Caco-2 (cell line): ENCODE data around the gene NOM1. TPM values are rescaled to one million over a fixed set of nuclear protein-coding genes. Genes with fewer than 3 reads are reported as not detected.

Source experiments
- BruUV-seq: library from RNA; stranded (reverse); fragments of 400-500 nt; replicated peaks from 2 replicates; lab custom pipeline; 2021; lab: Mats Ljungman, UMichigan
- CTCF ChIA-PET: fragments of 300-600 bp; sonication (Branson Sonifier 250); formaldehyde crosslinking; loops from one replicate; lab custom pipeline; 2022; ENCODE audit warnings: antibody characterized with exemption; lab: Charles Lee
- POLR2A ChIA-PET: fragments of 300-600 bp; sonication (Branson Sonifier 250); formaldehyde crosslinking; loops from one replicate; lab custom pipeline; 2022; ENCODE audit warnings: antibody characterized with exemption; lab: Charles Lee
- DNase-seq, 2 experiments: peaks; one replicate each; pipeline versions ENCODE4 v3.0.0 to v3.0.0-alpha.2; 2020 to 2022
- H3K27me3 ChIP-seq: replicated peaks from 2 replicates; pipeline ENCODE4 v1.6.0; 2011; ENCODE audit warnings: low read length; ENCODE audit not compliant: control insufficient read depth, insufficient read depth
- H3K36me3 ChIP-seq: 2 replicates; pipeline ENCODE4 v1.5.1; 2011; ENCODE audit warnings: low read length; ENCODE audit not compliant: control insufficient read depth, insufficient read depth
- H3K4me1 ChIP-seq: fragments of 250-450 bp; sonication (Bioruptor Pico); 2 replicates; pipeline ENCODE4 v1.5.1; 2020; ENCODE audit warnings: mild to moderate bottlenecking
- H3K4me3 ChIP-seq: 2 replicates; pipeline ENCODE4 v1.5.1; 2011; ENCODE audit warnings: low read depth, mild to moderate bottlenecking, control low read depth, low read length
- H3K9me3 ChIP-seq: fragments of 250-450 bp; sonication (Bioruptor Pico); 2 replicates; pipeline ENCODE4 v1.5.1; 2020; ENCODE audit warnings: mild to moderate bottlenecking, moderate library complexity
- H3K27ac Mint-ChIP-seq: one replicate; pipeline ENCODE4 v1.8.0; 2022; ENCODE audit warnings: mixed read lengths; ENCODE audit not compliant: unreplicated experiment
- H3K27me3 Mint-ChIP-seq: one replicate; pipeline ENCODE4 v1.8.0; 2022; ENCODE audit warnings: mixed read lengths; ENCODE audit not compliant: insufficient read depth, unreplicated experiment
- H3K36me3 Mint-ChIP-seq: one replicate; pipeline ENCODE4 v1.8.0; 2022; ENCODE audit warnings: mild to moderate bottlenecking, mixed read lengths; ENCODE audit not compliant: insufficient read depth, unreplicated experiment
- H3K4me1 Mint-ChIP-seq: one replicate; pipeline ENCODE4 v1.8.0; 2022; ENCODE audit warnings: low read depth, mixed read lengths; ENCODE audit not compliant: unreplicated experiment
- H3K4me3 Mint-ChIP-seq: one replicate; pipeline ENCODE4 v1.8.0; 2022; ENCODE audit warnings: mild to moderate bottlenecking, moderate library complexity, mixed read lengths; ENCODE audit not compliant: unreplicated experiment
- H3K9me3 Mint-ChIP-seq: one replicate; pipeline ENCODE4 v1.8.0; 2022; ENCODE audit warnings: mixed read lengths; ENCODE audit not compliant: unreplicated experiment
- CTCF ChIP-seq, 2 experiments: fragments of 200-600 bp in 1 of 2; IDR thresholded peaks; 1 replicate in 1 of 2; 2 replicates in 1 of 2; pipeline versions ENCODE4 v1.5.1 to v1.8.0; 2011 to 2022; ENCODE audit warnings: antibody characterized with exemption in 1 of 2, control low read depth in 1 of 2, inconsistent platforms in 1 of 2, low read depth in 1 of 2, low read length in 1 of 2, mild to moderate bottlenecking in 1 of 2, moderate library complexity in 1 of 2; ENCODE audit not compliant: insufficient read depth in 1 of 2, severe bottlenecking in 1 of 2, unreplicated experiment in 1 of 2
- intact Hi-C: fragments of 100-400 bp; cut with micrococcal nuclease; formaldehyde crosslinking; loops from one replicate; pipeline ENCODE4 v1.10.0; 2022; ENCODE audit not compliant: unreplicated experiment
- total RNA-seq: library from RNA; stranded (reverse); gene quantifications from 2 replicates; pipeline ENCODE4 v1.2.3, GENCODE V29; 2022

Gene NOM1
- total RNA-seq, 1 experiment from 2014 or later = 37.7 TPM

GRCh38 chr7:157018997-157019608 lies 69.6 kb downstream of the NOM1 start:
- Mint-ChIP-seq H3K4me3 (peak overlapping the region; percentile 47), H3K9me3 (no peaks in the 10 kb centered on the region), H3K36me3 (peaks cover 6% of the 10 kb centered on the region), H3K27me3 (no peaks in the 10 kb centered on the region), H3K4me1 (peaks cover 19% of the 10 kb centered on the region), H3K27ac (no peak overlapping the region)
- DNase-seq = peak in 1 of 2 experiments; percentile 34
- peaks cover 11% of the 10 kb centered on the region for H3K4me1 ChIP-seq
- no TSS peak for BruUV-seq
- intact Hi-C loops = no loop called here
- TF ChIP-seq CTCF (IDR thresholded peaks at IDR 0.05; ENCODE audit: insufficient read depth in 1 of 2, low read depth in 1 of 2, low read length in 1 of 2, severe bottlenecking in 1 of 2, unreplicated experiment in 1 of 2) = no peak
- no peaks in the 10 kb centered on the region for H3K36me3 ChIP-seq
- H3K27me3 ChIP-seq = no peaks in the 10 kb centered on the region
- CTCF ChIA-PET = no interaction called here
- H3K9me3 ChIP-seq = no peaks in the 10 kb centered on the region
- peak overlapping the region; percentile 6; the same call in 1 of the 2 replicates for H3K4me3 ChIP-seq
- POLR2A ChIA-PET = no interaction called here

- no peaks in the 10 kb centered on the region for H3K36me3 ChIP-seq
- Mint-ChIP-seq H3K4me1 (peaks cover 12% of the 10 kb centered on the region), H3K9me3 (no peaks in the 10 kb centered on the region), H3K27ac (no peak overlapping the region), H3K36me3 (peaks cover 5% of the 10 kb centered on the region), H3K27me3 (no peaks in the 10 kb centered on the region), H3K4me3 (no peak overlapping the region)
- no TSS peak for BruUV-seq
- TF ChIP-seq CTCF (IDR thresholded peaks at IDR 0.05; ENCODE audit: insufficient read depth in 1 of 2, low read depth in 1 of 2, low read length in 1 of 2, severe bottlenecking in 1 of 2, unreplicated experiment in 1 of 2) = no peak
- DNase-seq = no peak
- H3K4me3 ChIP-seq = peak overlapping the region; percentile 6; the same call in 1 of the 2 replicates
- intact Hi-C loops = no loop called here
- H3K9me3 ChIP-seq = no peaks in the 10 kb centered on the region
- CTCF ChIA-PET = no interaction called here
- no peaks in the 10 kb centered on the region for H3K27me3 ChIP-seq
- POLR2A ChIA-PET = no interaction called here
- peaks cover 3% of the 10 kb centered on the region for H3K4me1 ChIP-seq
Measured at GRCh38 chr7:157019718-157020451, 70.4 kb downstream of the NOM1 start.

DNA sequence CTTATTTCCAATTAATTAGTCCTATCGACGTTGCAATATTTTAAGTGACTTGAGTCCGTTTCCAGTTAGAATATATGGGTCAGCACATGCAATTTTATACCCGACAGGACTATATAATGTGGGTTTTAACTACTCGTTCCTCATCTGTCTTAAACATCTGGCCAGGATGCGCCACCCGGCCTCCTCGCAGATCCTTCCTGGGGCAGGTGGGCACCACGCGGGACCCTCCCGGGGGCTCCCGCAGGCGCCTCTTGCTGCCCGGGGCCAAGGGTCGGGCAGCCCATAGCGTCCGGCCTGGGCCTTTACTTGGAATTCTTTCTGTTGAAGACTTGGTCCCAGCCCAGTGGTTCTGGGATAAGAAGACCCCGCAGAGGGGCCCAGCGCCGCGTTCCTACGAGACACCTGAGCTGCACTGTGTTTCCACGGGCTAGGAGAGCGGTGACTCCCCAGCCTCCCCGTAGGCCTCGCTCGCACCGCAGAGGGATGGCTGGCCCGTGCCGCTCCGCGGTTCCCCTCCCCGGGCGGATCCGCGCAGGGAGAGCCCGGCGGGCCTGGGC lies 71.1 kb downstream of the NOM1 start:
- H3K4me3 ChIP-seq = no peak overlapping the region; the same call in 1 of the 2 replicates
- TF ChIP-seq CTCF (IDR thresholded peaks at IDR 0.05; ENCODE audit: insufficient read depth in 1 of 2, low read depth in 1 of 2, low read length in 1 of 2, severe bottlenecking in 1 of 2, unreplicated experiment in 1 of 2) = no peak
- no peaks in the 10 kb centered on the region for H3K27me3 Mint-ChIP-seq
- ChIA-PET CTCF (no interaction called here), POLR2A (no interaction called here)
- peaks cover 5% of the 10 kb centered on the region for H3K36me3 Mint-ChIP-seq
- no peaks in the 10 kb centered on the region for H3K9me3 Mint-ChIP-seq
- H3K4me1 Mint-ChIP-seq = peaks cover 18% of the 10 kb centered on the region
- H3K36me3 ChIP-seq = no peaks in the 10 kb centered on the region
- intact Hi-C loops = no loop called here
- no peaks in the 10 kb centered on the region for H3K9me3 ChIP-seq
- no peaks in the 10 kb centered on the region; the same call in 1 of the 2 replicates for H3K4me1 ChIP-seq
- DNase-seq = no peak
- no peak overlapping the region for H3K27ac Mint-ChIP-seq
- H3K4me3 Mint-ChIP-seq = no peak overlapping the region
- no TSS peak for BruUV-seq
- H3K27me3 ChIP-seq = no peaks in the 10 kb centered on the region
